H1 (cell line): Measurements from ENCODE around the gene CNGA4. TPM values are rescaled to one million over a fixed set of nuclear protein-coding genes. Genes with fewer than 3 reads are reported as not detected.

ENCODE experiments used
- CTCF ChIA-PET: fragments of 300-600 bp; sonication (Branson Sonifier 250); formaldehyde crosslinking; loops from one replicate; lab custom pipeline; 2021; ENCODE audit not compliant: partially characterized antibody; lab: Charles Lee
- POLR2A ChIA-PET: fragments of 300-600 bp; sonication (Branson Sonifier 250); formaldehyde crosslinking; loops from one replicate; lab custom pipeline; 2021; ENCODE audit warnings: inconsistent platforms; ENCODE audit not compliant: partially characterized antibody; lab: Charles Lee
- DNase-seq, 2 experiments: peaks; one replicate each; pipeline versions ENCODE4 v3.0.0 to v3.0.0-alpha.2; 2010 to 2022; ENCODE audit warnings: low spot score in 2 of 2, low read depth in 1 of 2, mixed read lengths in 1 of 2
- FAIRE-seq: peaks from 2 replicates; lab custom pipeline; 2011; peaks lifted over from hg19 to GRCh38; lab: Jason Lieb, UNC
- H2AFZ ChIP-seq: 2 replicates; pipeline ENCODE4 v1.8.1; 2012; ENCODE audit warnings: low read length, inconsistent platforms
- H2AK5ac ChIP-seq: 2 replicates; pipeline ENCODE4 v1.6.1; 2013; ENCODE audit warnings: low read depth, low read length
- H2BK120ac ChIP-seq: replicated peaks from 2 replicates; pipeline ENCODE3; 2013; ENCODE audit warnings: low read depth, low read length, inconsistent platforms
- H2BK12ac ChIP-seq: 2 replicates; pipeline ENCODE4 v1.6.1; 2013; ENCODE audit warnings: low read depth, low read length
- H2BK15ac ChIP-seq: 2 replicates; pipeline ENCODE4 v1.6.1; 2013; ENCODE audit warnings: low read length
- H2BK20ac ChIP-seq: 2 replicates; pipeline ENCODE4 v1.6.1; 2013; ENCODE audit warnings: low read length
- H2BK5ac ChIP-seq: 2 replicates; pipeline ENCODE4 v1.6.1; 2013; ENCODE audit warnings: low read depth, low read length
- H3K14ac ChIP-seq: 2 replicates; pipeline ENCODE4 v1.6.1; 2013; ENCODE audit warnings: inconsistent platforms; ENCODE audit not compliant: insufficient read length
- H3K18ac ChIP-seq: 2 replicates; pipeline ENCODE4 v1.6.1; 2013; ENCODE audit warnings: low read length; ENCODE audit errors: extremely low read depth
- H3K23ac ChIP-seq: 2 replicates; pipeline ENCODE4 v1.6.1; 2013; ENCODE audit warnings: inconsistent platforms; ENCODE audit not compliant: insufficient read length
- H3K23me2 ChIP-seq: 2 replicates; pipeline ENCODE4 v1.6.1; 2013; ENCODE audit warnings: low read depth, low read length
- H3K27ac ChIP-seq: 2 replicates; pipeline ENCODE4 v1.6.1; 2011; ENCODE audit warnings: low read depth, low read length, inconsistent platforms
- H3K27me3 ChIP-seq, 4 experiments: replicated peaks in 1 of 4; 1 replicate in 1 of 4; 2 replicates in 3 of 4; pipeline versions ENCODE4 v1.6.1 to v1.8.1; 2011 to 2013; ENCODE audit warnings: low read length in 3 of 4, mild to moderate bottlenecking in 3 of 4, inconsistent platforms in 2 of 4, mixed read lengths in 2 of 4, moderate library complexity in 1 of 4; ENCODE audit not compliant: control insufficient read depth in 3 of 4, insufficient read depth in 3 of 4; ENCODE audit errors: extremely low read depth in 1 of 4
- H3K36me3 ChIP-seq, 4 experiments: 2 replicates each; pipeline versions ENCODE4 v1.6.1 to v1.8.1; 2011 to 2013; ENCODE audit warnings: mild to moderate bottlenecking in 4 of 4, low read length in 3 of 4, moderate library complexity in 2 of 4, control low read depth in 1 of 4, inconsistent platforms in 1 of 4; ENCODE audit not compliant: insufficient read depth in 4 of 4, control insufficient read depth in 2 of 4
- H3K4ac ChIP-seq: replicated peaks from 2 replicates; pipeline ENCODE3; 2013; ENCODE audit warnings: low read length, low read depth, mixed read lengths, inconsistent platforms; ENCODE audit not compliant: insufficient read length
- H3K4me1 ChIP-seq, 4 experiments: replicated peaks in 1 of 4; 1 replicate in 1 of 4; 2 replicates in 3 of 4; pipeline versions ENCODE4 v1.6.1 to v1.8.1; 2011 to 2013; ENCODE audit warnings: low read length in 3 of 4, inconsistent platforms in 2 of 4, mixed read lengths in 1 of 4; ENCODE audit not compliant: insufficient read depth in 4 of 4, control insufficient read depth in 3 of 4
- H3K4me2 ChIP-seq, 2 experiments: 2 replicates each; pipeline versions ENCODE4 v1.6.1 to v1.8.1; 2011 to 2013; ENCODE audit warnings: low read depth in 2 of 2, low read length in 2 of 2, control low read depth in 1 of 2, inconsistent platforms in 1 of 2, mild to moderate bottlenecking in 1 of 2; ENCODE audit not compliant: insufficient read depth in 1 of 2
- H3K4me3 ChIP-seq, 4 experiments: fragments of 200-600, 300-600 bp in 1 of 4; sonication (generic), shearing (Covaris generic), sonication (Bioruptor Twin) in 1 of 4; 2 replicates each; pipeline versions ENCODE4 v1.5.1 to v1.8.1; 2011 to 2016; ENCODE audit warnings: low read length in 4 of 4, low read depth in 3 of 4, control low read depth in 2 of 4, inconsistent platforms in 2 of 4, mild to moderate bottlenecking in 2 of 4, mixed read lengths in 1 of 4, moderate library complexity in 1 of 4; ENCODE audit not compliant: insufficient read depth in 2 of 4; ENCODE audit errors: extremely low read depth in 1 of 4
- H3K56ac ChIP-seq: replicated peaks from 2 replicates; pipeline ENCODE3; 2013; ENCODE audit warnings: low read depth, mild to moderate bottlenecking, mixed read lengths, low read length, inconsistent platforms; ENCODE audit not compliant: insufficient read length
- H3K79me1 ChIP-seq: 2 replicates; pipeline ENCODE4 v1.6.1; 2013; ENCODE audit warnings: low read depth, low read length, control low read depth
- H3K79me2 ChIP-seq, 2 experiments: 2 replicates each; pipeline versions ENCODE4 v1.6.1 to v1.8.1; 2012 to 2013; ENCODE audit warnings: low read length in 2 of 2, mild to moderate bottlenecking in 2 of 2, inconsistent platforms in 1 of 2; ENCODE audit not compliant: insufficient read depth in 2 of 2, control insufficient read depth in 1 of 2
- H3K9ac ChIP-seq, 4 experiments: replicated peaks in 1 of 4; 1 replicate in 1 of 4; 2 replicates in 3 of 4; pipeline versions ENCODE4 v1.6.1 to v1.8.1; 2011 to 2013; ENCODE audit warnings: low read depth in 3 of 4, low read length in 3 of 4, control low read depth in 2 of 4, mild to moderate bottlenecking in 2 of 4, moderate library complexity in 2 of 4, inconsistent platforms in 1 of 4; ENCODE audit errors: extremely low read depth in 1 of 4
- H3K9me3 ChIP-seq, 2 experiments: 2 replicates each; pipeline versions ENCODE4 v1.6.1 to v1.8.1; 2012 to 2013; ENCODE audit warnings: mild to moderate bottlenecking in 2 of 2, moderate library complexity in 2 of 2, control low read depth in 1 of 2, inconsistent platforms in 1 of 2, low read depth in 1 of 2, low read length in 1 of 2, mixed read lengths in 1 of 2; ENCODE audit not compliant: insufficient read depth in 2 of 2
- H4K20me1 ChIP-seq, 2 experiments: replicated peaks in 1 of 2; 2 replicates each; pipeline versions ENCODE3 to v1.8.1; 2011 to 2013; ENCODE audit warnings: inconsistent platforms in 2 of 2, low read length in 2 of 2, mild to moderate bottlenecking in 1 of 2; ENCODE audit not compliant: insufficient read depth in 2 of 2, control insufficient read depth in 1 of 2
- H4K5ac ChIP-seq: 2 replicates; pipeline ENCODE4 v1.6.1; 2013; ENCODE audit warnings: low read length, low read depth, mixed read lengths, inconsistent platforms; ENCODE audit not compliant: insufficient read length
- H4K8ac ChIP-seq: 2 replicates; pipeline ENCODE4 v1.8.0; 2013; ENCODE audit warnings: mild to moderate bottlenecking, moderate library complexity, low read length, inconsistent platforms; ENCODE audit not compliant: insufficient read depth; ENCODE audit errors: extremely low read depth
- H4K91ac ChIP-seq: replicated peaks from 2 replicates; pipeline ENCODE3; 2013; ENCODE audit warnings: low read length, mixed read lengths, inconsistent platforms; ENCODE audit not compliant: insufficient read length
- MAX ChIP-seq: IDR thresholded peaks from 2 replicates; pipeline ENCODE4 v1.6.1; 2012; ENCODE audit warnings: inconsistent platforms
- NANOG ChIP-seq: IDR thresholded peaks from 2 replicates; pipeline ENCODE4 v1.6.1; 2011; ENCODE audit warnings: low read length, low read depth, mild to moderate bottlenecking, inconsistent platforms; ENCODE audit not compliant: insufficient read depth, poor library complexity, severe bottlenecking
- WGBS, 2 experiments: shearing (Covaris generic) in 1 of 2; methylation state at CpG; one replicate each; pipeline versions ENCODE4 v1.1.6 to v1.1.7; 2013 to 2015; ENCODE audit warnings: low lambda C conversion rate in 2 of 2, mixed read lengths in 2 of 2, inconsistent platforms in 1 of 2, low coverage in 1 of 2, missing lambda C conversion rate in 1 of 2; ENCODE audit not compliant: insufficient replicate concordance in 2 of 2, insufficient coverage in 1 of 2, insufficient read length in 1 of 2; ENCODE audit errors: extremely low coverage in 1 of 2, missing lambda C conversion rate in 1 of 2; 5-methylcytosine and 5-hydroxymethylcytosine counted together
- polyA plus RNA-seq, 7 experiments: library from polyadenylated mRNA; depleted of rRNA in 3 of 7; stranded (reverse) in 5 of 7; unstranded in 2 of 7; fragments of >200 nt in 5 of 7; fragments of 200-250 nt in 2 of 7; gene quantifications; 1 replicate in 5 of 7; 2 replicates in 1 of 7; 4 replicates in 1 of 7; pipeline versions ENCODE4 v1.2.1 to v1.2.3, GENCODE V29; 2011 to 2013; ENCODE audit warnings: missing spikeins in 2 of 7, mixed read lengths in 2 of 7
- total RNA-seq: library from RNA; stranded (reverse); fragmentation: NEBNext Ultra II Directional; extraction: Animal tissue kit (Norgen Biotek cat#: 25700); gene quantifications from 2 replicates; pipeline ENCODE4 v1.2.1, GENCODE V29; 2021
- TF ChIP-seq, protein P1 (sequence below): IDR thresholded peaks from 2 replicates; pipeline ENCODE4 v1.6.1; 2012; ENCODE audit warnings: inconsistent platforms

Gene CNGA4
- total and polyA plus RNA-seq, 2 of the 8 experiments (the other 6 are each of a cell fraction or from before 2014, with no cell fraction given): 0.29 TPM; not detected in 1

DNA sequence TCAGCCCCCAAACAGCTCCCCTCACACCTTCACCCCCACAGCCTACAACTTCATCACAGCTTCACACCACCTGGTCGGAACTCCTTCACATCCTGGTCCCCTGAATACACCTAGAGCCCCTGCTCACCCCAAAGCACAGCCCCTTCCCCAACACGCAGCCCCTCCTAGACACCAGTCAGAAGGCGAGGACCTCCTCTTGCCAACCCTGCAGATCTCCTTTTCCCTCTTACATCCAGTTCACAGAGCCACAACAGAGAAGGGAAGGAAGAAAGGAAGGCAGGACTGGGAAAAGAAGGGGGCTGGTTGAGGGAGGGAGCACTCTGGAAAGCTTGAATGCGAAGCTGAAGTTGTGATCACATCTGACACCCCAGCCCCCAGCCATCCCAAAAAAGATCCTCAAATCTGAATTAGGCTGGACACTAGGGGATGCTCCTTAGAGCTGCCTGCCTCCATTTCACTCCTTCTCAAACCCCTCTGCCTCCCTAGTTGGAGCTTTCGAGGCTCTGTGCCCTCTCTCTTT lies 21.4 kb downstream of the CNGA4 start:
- Histone ChIP-seq H2BK120ac (no peak overlapping the region), H3K79me2 (no peaks in the 10 kb centered on the region), H3K9me3 (no peaks in the 10 kb centered on the region), H3K4me3 (peak overlapping the region; percentile 22 to 72 (median 46)), H4K20me1 (no peaks in the 10 kb centered on the region), H2BK12ac (no peak overlapping the region), H4K8ac (no peak overlapping the region), H4K5ac (no peak overlapping the region), H2BK15ac (no peak overlapping the region), H3K14ac (no peak overlapping the region), H3K9ac (0 out of 7 replicates have a peak overlapping the region, but pooled peaks of 1 of the 4 experiments have one; percentile 17), H2BK5ac (no peak overlapping the region), H2AK5ac (no peak overlapping the region), H3K23ac (no peak overlapping the region), H2BK20ac (0 out of 2 replicates have a peak overlapping the region, but pooled peaks have one; percentile 2), H3K18ac (no peak overlapping the region), H3K4me2 (peak overlapping the region; percentile 90 to 97), H3K4ac (peak overlapping the region; percentile 34), H3K23me2 (peaks cover 13% of the 10 kb centered on the region; the same call in 1 of the 2 replicates), H3K4me1 (peaks cover 0 to 18% (median 9%) of the 10 kb centered on the region in 4 experiments; a peak in 6 of 7 replicates), H3K56ac (no peak overlapping the region), H3K27ac (no peak overlapping the region), H4K91ac (no peak overlapping the region), H3K27me3 (peaks cover 16 to 58% (median 38%) of the 10 kb centered on the region in 4 experiments), H2AFZ (peak overlapping the region; percentile 64; the same call in 1 of the 2 replicates), H3K79me1 (no peaks in the 10 kb centered on the region), H3K36me3 (no peaks in the 10 kb centered on the region)
- CTCF ChIA-PET: interaction anchor here (0.7 to 14.4 kb wide), 26 partner anchors 9 to 344 kb away, joined by 3 to 166 read pairs (median 6); partner anchors contain the start of genes CAVIN3, FHIP1B, HPX and ILK
- POLR2A ChIA-PET: interaction anchor here (0.7 to 2.3 kb wide), 5 partner anchors 8 to 63 kb away, joined by 3 to 8 read pairs (median 5); no protein-coding TSS in a partner anchor
- FAIRE-seq (no peak), DNase-seq (no peak)
- TF ChIP-seq MAX: peak; percentile 10; the same call in 1 of the 2 replicates
- TF ChIP-seq, protein P1, sequence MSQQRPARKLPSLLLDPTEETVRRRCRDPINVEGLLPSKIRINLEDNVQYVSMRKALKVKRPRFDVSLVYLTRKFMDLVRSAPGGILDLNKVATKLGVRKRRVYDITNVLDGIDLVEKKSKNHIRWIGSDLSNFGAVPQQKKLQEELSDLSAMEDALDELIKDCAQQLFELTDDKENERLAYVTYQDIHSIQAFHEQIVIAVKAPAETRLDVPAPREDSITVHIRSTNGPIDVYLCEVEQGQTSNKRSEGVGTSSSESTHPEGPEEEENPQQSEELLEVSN: 0 out of 2 replicates have a peak, but pooled peaks have one; percentile 22
- no peak for TF ChIP-seq NANOG
- 49% methylated on average over 5 of the region's 5 CpGs; no CpG with 5 or more reads in 1 of the 2 experiments for WGBS, 2 experiments
